AG09309 (cell line): ENCODE measurements around the gene NAA25.
"Not testable (repeated sequence)": the region's sequence is repeated elsewhere in the genome, so short reads cannot be mapped to it uniquely, and the experiment has no call there.

Experiments
- DNase-seq: peaks from one replicate; pipeline ENCODE4 v3.0.0-alpha.2; 2010; ENCODE audit warnings: low read depth
- H3K4me3 ChIP-seq: 2 replicates; pipeline ENCODE4 v1.5.1; 2011; ENCODE audit warnings: mild to moderate bottlenecking, low read depth, low read length, moderate library complexity; ENCODE audit not compliant: control insufficient read depth
- TF ChIP-seq, protein P1 (sequence below): IDR thresholded peaks from 2 replicates; pipeline ENCODE4 v1.5.1; 2011; ENCODE audit warnings: mild to moderate bottlenecking, low read depth, low read length, inconsistent platforms; ENCODE audit not compliant: insufficient read depth, control insufficient read depth; ENCODE audit errors: missing control alignments

NAA25 gene

DNA sequence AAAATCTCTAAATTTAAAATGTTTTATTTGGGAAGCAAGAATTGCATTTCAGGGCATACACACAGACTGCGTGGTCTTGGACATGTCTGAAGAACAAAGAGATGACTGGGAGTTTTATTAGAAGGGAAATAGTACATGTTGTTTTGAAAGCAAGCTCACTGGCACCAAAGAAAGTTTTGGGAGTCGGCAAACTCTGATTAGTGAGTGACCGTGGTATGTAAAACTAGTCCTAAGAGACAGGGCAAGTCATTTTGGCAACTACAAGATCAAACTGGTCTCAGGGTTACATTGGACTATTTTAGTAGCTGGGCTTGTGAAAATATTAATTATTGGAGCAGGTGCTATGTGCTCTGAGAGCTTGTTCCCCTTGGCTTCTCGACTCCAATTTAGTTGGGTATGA is 110.6 kb downstream of the NAA25 start:
- no peak for DNase-seq
- no peak overlapping the region for H3K4me3 ChIP-seq
- TF ChIP-seq, protein P1, sequence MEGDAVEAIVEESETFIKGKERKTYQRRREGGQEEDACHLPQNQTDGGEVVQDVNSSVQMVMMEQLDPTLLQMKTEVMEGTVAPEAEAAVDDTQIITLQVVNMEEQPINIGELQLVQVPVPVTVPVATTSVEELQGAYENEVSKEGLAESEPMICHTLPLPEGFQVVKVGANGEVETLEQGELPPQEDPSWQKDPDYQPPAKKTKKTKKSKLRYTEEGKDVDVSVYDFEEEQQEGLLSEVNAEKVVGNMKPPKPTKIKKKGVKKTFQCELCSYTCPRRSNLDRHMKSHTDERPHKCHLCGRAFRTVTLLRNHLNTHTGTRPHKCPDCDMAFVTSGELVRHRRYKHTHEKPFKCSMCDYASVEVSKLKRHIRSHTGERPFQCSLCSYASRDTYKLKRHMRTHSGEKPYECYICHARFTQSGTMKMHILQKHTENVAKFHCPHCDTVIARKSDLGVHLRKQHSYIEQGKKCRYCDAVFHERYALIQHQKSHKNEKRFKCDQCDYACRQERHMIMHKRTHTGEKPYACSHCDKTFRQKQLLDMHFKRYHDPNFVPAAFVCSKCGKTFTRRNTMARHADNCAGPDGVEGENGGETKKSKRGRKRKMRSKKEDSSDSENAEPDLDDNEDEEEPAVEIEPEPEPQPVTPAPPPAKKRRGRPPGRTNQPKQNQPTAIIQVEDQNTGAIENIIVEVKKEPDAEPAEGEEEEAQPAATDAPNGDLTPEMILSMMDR: no peak

DNA sequence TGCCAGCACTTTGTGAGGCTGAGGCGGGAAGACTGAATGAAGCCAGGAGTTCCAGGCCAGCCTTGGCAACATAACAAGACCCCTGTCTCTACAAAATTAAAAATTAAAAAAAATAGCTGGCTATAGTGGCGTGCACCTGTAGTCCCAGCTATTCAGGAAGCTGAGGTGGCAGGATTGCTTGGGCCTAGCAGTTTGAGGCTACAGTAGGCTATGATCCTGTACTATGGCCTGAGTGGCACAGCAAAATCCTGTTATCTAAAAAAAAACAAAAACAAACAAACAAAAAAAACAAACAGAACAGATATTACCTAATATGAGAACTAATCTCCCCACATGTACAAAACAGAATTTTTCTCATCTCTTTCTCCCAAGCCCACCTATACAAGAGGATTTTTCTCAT is 111.3 kb downstream of the NAA25 start:
- TF ChIP-seq, protein P1: no peak
- no peak for DNase-seq
- no peak overlapping the region for H3K4me3 ChIP-seq

DNA sequence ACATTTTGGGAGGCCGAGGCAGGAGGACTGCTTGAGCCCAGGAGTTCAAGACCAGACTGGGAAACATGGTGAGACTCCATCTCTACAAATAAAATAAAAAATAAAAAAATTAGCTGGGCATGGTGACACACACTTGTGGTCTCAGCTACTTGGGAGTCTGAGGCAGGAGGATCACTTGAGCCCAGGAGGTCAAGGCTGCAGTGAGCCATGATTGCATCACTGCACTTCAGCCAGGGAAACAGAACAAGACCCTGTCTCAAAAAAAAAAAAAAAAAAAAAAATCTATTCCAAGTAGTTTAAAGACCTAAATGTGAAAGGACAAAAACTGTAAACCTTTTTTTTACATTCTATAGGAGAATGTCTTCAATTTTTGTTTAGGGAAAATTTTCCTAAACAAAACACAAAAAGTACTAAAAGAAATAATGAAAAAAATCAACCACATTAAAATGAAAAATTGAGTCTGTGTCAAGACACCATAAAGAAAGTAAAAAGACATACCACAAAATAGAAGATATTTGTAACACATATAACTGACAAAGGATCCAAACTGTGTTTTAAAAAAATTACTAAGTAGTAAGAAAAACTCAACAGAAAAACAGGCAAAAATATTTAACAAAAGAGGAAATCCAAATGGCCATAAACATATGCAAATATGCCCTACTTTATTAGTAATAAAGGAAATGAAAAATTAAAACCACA is 112.7 kb downstream of the NAA25 start:
- no peak for DNase-seq
- no peak overlapping the region for H3K4me3 ChIP-seq
- TF ChIP-seq, protein P1: no peak

DNA sequence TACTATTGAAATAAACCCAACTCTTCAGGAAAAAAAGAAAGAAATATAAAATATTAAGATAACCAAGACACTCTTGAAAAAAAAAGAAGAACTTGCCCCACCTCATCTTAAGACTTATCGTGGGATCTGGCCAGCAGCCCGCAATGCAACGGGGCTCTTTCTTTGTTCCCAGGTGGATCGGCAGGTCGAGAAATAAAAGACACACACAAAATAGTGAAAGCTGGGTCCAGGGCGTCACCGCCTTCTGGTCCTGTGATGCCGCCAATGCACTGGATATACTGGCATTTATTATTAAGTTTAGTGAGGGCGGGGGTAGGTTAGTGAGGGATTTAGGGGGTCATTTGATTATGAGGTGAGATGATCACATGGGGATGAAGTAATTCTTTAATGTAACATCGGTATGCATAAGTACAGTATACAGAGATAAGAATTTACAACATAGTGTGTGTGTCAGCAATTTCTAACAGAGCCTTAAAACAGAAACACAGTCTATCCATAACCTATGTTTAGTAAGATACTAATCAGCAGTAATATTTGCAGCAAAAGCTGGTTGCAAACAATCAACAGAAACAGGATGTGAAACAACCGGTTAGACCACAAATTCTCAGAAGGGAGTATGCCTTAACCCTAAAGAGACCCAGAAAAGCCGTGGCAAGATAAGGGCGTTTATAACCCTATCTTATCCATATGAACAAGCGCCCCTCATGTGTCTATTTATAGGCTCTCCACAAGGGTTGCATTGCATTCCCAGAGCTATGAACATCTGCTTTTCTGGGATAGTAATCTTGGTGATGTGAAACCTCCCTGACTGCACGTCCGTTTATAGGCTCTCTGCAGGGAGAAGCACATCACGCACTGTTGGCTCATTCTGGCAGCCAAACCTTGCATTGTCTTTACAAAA is 114.1 kb downstream of the NAA25 start:
- not testable (repeated sequence) for DNase-seq, H3K4me3 ChIP-seq

DNA sequence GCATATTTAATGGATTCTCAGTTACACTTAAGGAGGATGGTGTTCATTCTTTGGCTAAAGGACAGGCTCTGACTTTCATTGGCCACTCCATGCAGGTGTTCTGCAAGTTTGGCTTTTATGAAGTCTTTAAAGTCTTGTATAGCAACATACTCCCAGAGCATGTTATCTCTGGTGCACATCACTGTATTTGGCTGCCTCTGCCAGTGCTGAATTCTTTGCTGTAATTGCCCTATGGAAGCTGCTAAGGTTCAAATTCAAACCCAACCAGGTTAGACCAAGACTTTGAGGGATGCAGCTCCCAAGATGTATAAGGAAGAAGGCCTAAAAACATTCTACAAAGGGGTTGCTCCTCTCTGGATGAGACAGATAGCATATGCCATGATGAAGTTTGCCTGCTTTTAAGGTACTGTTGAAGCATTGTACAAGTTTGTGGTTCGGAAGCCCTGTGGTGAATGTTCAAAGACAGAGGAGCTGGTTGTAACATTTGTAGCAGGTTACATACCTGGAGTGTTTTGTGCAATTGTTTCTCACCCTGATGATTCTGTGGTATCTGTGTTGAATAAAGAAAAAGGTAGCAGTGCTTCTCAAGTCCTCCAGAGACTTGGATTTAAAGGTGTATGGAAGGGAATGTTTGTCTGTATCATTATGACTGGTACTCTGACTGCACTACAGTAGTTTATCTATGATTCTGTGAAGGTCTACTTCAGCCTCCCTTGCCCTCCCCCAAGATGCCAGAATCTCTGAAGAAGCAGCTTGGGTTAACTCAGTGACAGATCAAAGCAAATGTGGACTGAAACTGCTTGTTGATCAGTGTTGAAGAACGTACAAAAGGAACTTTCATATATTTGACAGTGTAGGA is 115.1 kb downstream of the NAA25 start:
- H3K4me3 ChIP-seq: no peak overlapping the region
- DNase-seq: no peak
- TF ChIP-seq, protein P1: no peak

DNA sequence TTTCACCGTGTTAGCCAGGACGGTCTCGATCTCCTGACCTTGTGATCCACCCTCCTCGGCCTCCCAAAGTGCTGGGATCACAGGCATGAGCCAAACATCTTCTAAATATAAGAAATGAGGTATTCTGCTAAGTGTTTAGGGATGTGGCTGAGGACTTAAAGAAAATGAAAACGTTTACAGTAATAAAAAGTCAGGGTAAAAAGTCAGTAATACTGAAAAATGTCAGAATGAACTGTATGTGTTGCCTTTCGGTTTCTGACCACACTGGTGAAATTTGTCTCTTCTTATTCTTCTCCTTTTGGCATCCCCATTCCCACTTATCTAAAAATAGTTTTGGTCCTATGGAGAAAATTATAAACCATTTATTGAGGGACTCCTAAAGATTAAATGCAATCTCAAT is 116.1 kb downstream of the NAA25 start:
- TF ChIP-seq, protein P1: no peak
- no peak for DNase-seq
- no peak overlapping the region for H3K4me3 ChIP-seq
